ENCODE results near the gene PDCL2. TPM values are rescaled to one million over a fixed set of nuclear protein-coding genes. Genes with fewer than 3 reads are reported as not detected.

Gene PDCL2
- total and polyA plus RNA-seq, 2 of the 8 experiments (the other 6 are each of a cell fraction or from before 2014, with no cell fraction given) = not detected

DNA sequence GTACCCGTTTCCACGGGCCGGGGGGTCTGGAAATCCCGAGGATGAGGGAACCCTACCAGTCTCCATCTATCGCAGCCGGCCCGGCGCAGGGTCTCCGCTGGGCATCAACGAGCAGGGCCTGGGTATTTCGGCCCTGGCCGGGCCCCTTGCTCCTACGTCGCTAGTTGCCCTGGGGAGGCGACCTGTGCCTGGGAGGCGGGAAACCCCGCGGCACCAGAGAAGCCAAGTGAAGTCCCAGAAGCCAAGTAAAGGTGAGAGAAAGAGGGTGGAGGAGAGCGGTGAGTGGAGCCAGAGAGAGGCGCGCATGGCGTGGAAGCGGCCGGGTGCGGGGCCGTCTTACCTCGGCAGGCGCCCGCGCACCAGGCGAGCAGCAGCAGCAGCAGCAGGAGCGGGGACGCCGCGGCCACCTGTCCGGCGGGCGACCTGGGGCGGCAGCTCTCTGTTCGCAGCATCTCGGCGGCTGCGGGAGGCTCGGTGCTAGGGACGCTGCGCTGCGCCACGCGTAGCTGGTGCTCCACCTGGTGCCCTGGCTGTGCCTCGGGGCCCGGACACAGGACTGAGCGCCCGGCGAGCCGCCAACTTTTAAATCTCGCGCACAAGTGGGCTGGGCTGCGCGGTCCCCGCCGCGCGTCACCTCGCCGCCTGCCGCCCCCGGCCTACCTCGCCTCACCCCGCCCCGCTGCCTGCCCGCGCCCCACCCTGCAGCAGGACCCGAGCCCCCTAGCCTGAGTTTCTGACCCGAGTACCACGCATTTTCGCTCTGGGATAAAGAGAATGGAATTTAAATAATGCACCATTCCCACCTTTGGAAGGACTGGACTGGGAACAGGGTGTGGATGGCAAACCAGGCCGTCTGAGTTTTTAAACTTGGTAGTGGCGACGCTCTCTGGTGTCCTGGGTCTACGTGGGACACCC lies 44.0 kb upstream of the PDCL2 start, which contains the start of gene NMU:
TSS of gene NMU (minus strand) at position 558 of the 915 bp plus-strand sequence. CDS start at position 452, 106 bp downstream.
- H2AK5ac ChIP-seq (ENCODE audit: low read depth, low read length) = no peak within 1 kb of the TSS; the same call in 1 of the 2 replicates
- H3K27me3 ChIP-seq (replicated peaks in 1 of 4; ENCODE audit: control insufficient read depth in 3 of 4, extremely low read depth in 1 of 4, insufficient read depth in 3 of 4, low read length in 3 of 4) = peaks cover 0 to 23% (median 15%) of the 10 kb centered on the region in 4 experiments; a peak in 6 of 7 replicates
- H3K14ac ChIP-seq (ENCODE audit: insufficient read length) = no peak within 1 kb of the TSS
- H2BK120ac ChIP-seq (replicated peaks; ENCODE audit: low read depth, low read length) = peak within 1 kb of the TSS; percentile 89
- peak within 1 kb of the TSS; percentile 92 to 96 for H3K4me2 ChIP-seq (ENCODE audit: insufficient read depth in 1 of 2, low read depth in 2 of 2, low read length in 2 of 2)
- 1% methylated on average over 54 of the region's 80 CpGs; no CpG with 5 or more reads in 1 of the 2 experiments for WGBS, 2 experiments (ENCODE audit: extremely low coverage in 1 of 2, insufficient coverage in 1 of 2, insufficient read length in 1 of 2, insufficient replicate concordance in 2 of 2, low coverage in 1 of 2, low lambda C conversion rate in 2 of 2, missing lambda C conversion rate in 1 of 2)
- H3K9me3 ChIP-seq (ENCODE audit: insufficient read depth in 2 of 2, low read depth in 1 of 2, low read length in 1 of 2) = no peaks in the 10 kb centered on the region
- POLR2A ChIA-PET (ENCODE audit: partially characterized antibody) = interaction anchor here (0.6 to 1.4 kb wide), 7 partner anchors 18 to 802 kb away, joined by 3 read pairs; partner anchors contain the start of gene TMEM165
- H3K23ac ChIP-seq (ENCODE audit: insufficient read length) = no peak within 1 kb of the TSS
- peak within 1 kb of the TSS; percentile 41; the same call in 1 of the 2 replicates for H2BK15ac ChIP-seq (ENCODE audit: low read length)
- H2AFZ ChIP-seq (ENCODE audit: low read length) = peak within 1 kb of the TSS; percentile 77
- CTCF ChIA-PET (ENCODE audit: partially characterized antibody) = interaction anchor here (1.7 to 2.2 kb wide), 2 partner anchors 93 to 231 kb away, joined by 3 to 4 read pairs; no protein-coding TSS in a partner anchor
- H3K4me1 ChIP-seq (replicated peaks in 1 of 4; ENCODE audit: control insufficient read depth in 3 of 4, insufficient read depth in 4 of 4, low read length in 3 of 4) = peaks cover 8 to 27% (median 15%) of the 10 kb centered on the region in 4 experiments; a peak in 6 of 7 replicates
- H3K79me2 ChIP-seq (ENCODE audit: control insufficient read depth in 1 of 2, insufficient read depth in 2 of 2, low read length in 2 of 2) = peaks cover 0 to 11% of the 10 kb centered on the region in 2 experiments; a peak in 1 of 4 replicates
- peak within 1 kb of the TSS; percentile 72 for H4K8ac ChIP-seq (ENCODE audit: extremely low read depth, insufficient read depth, low read length)
- H2BK12ac ChIP-seq (ENCODE audit: low read depth, low read length) = peak within 1 kb of the TSS; percentile 82
- H3K4me3 ChIP-seq (ENCODE audit: extremely low read depth in 1 of 4, insufficient read depth in 2 of 4, low read depth in 3 of 4, low read length in 4 of 4) = peak within 1 kb of the TSS; percentile 52 to 74 (median 66)
- H3K18ac ChIP-seq (ENCODE audit: extremely low read depth, low read length) = peak within 1 kb of the TSS; percentile 64
- no peaks in the 10 kb centered on the region for H4K20me1 ChIP-seq (replicated peaks in 1 of 2; ENCODE audit: control insufficient read depth in 1 of 2, insufficient read depth in 2 of 2, low read length in 2 of 2)
- no peaks in the 10 kb centered on the region for H3K79me1 ChIP-seq (ENCODE audit: low read depth, low read length)
- H4K91ac ChIP-seq (replicated peaks; ENCODE audit: insufficient read length, low read length) = peak within 1 kb of the TSS; percentile 68
- no peak within 1 kb of the TSS for H3K27ac ChIP-seq (ENCODE audit: low read depth, low read length)
- no peak for FAIRE-seq
- H2BK5ac ChIP-seq (ENCODE audit: low read depth, low read length) = peak within 1 kb of the TSS; percentile 60; the same call in 1 of the 2 replicates
- peak within 1 kb of the TSS; percentile 29; the same call in 1 of the 2 replicates for H2BK20ac ChIP-seq (ENCODE audit: low read length)
- DNase-seq (ENCODE audit: low read depth in 1 of 2, low spot score in 2 of 2) = peak in 1 of 2 experiments; percentile 73
- no peak within 1 kb of the TSS for H4K5ac ChIP-seq (ENCODE audit: insufficient read length, low read depth, low read length)
- peak within 1 kb of the TSS in 3 of 4 experiments; percentile 38 to 73 (median 43); a peak in 5 of 7 replicates for H3K9ac ChIP-seq (replicated peaks in 1 of 4; ENCODE audit: extremely low read depth in 1 of 4, low read depth in 3 of 4, low read length in 3 of 4)
- no peak within 1 kb of the TSS for H3K56ac ChIP-seq (replicated peaks; ENCODE audit: insufficient read length, low read depth, low read length)
- no peaks in the 10 kb centered on the region for H3K36me3 ChIP-seq (ENCODE audit: control insufficient read depth in 2 of 4, insufficient read depth in 4 of 4, low read length in 3 of 4)
- no peak within 1 kb of the TSS for H3K4ac ChIP-seq (replicated peaks; ENCODE audit: insufficient read length, low read depth, low read length)
- H3K23me2 ChIP-seq (ENCODE audit: low read depth, low read length) = peaks cover 16% of the 10 kb centered on the region
- peak; percentile 35; the same call in 1 of the 2 replicates for TF ChIP-seq TAF1 (IDR thresholded peaks at IDR 0.05; ENCODE audit: low read depth, low read length)
- TF ChIP-seq RAD21 (IDR thresholded peaks at IDR 0.05 in 1 of 2, conservative IDR thresholded peaks at IDR 0.05 in 1 of 2; ENCODE audit: low read depth in 2 of 2, low read length in 2 of 2) = peak in 1 of 2 experiments; percentile 49; a peak in 2 of 4 replicates
- TF ChIP-seq TCF12 (IDR thresholded peaks at IDR 0.05; ENCODE audit: low read depth, low read length) = no peak
- TF ChIP-seq, protein P1, sequence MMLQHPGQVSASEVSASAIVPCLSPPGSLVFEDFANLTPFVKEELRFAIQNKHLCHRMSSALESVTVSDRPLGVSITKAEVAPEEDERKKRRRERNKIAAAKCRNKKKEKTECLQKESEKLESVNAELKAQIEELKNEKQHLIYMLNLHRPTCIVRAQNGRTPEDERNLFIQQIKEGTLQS (IDR thresholded peaks at IDR 0.05; ENCODE audit: insufficient read depth, low read depth, low read length) = no peak
- TF ChIP-seq ASH2L (IDR thresholded peaks at IDR 0.05; ENCODE audit: low read length) = peak; percentile 36
- peak; percentile 26; the same call in 1 of the 2 replicates for TF ChIP-seq GABPA (IDR thresholded peaks at IDR 0.05; ENCODE audit: borderline replicate concordance, insufficient read depth, low read length)
- no peak for TF ChIP-seq CEBPB (IDR thresholded peaks at IDR 0.05; ENCODE audit: low read depth, low read length)
- peak; percentile 17; the same call in 1 of the 2 replicates for TF ChIP-seq POLR2AphosphoS5 (IDR thresholded peaks at IDR 0.05; ENCODE audit: low read depth, low read length)
- TF ChIP-seq RBBP5 (IDR thresholded peaks at IDR 0.05; ENCODE audit: borderline replicate concordance, low read depth, low read length) = peak; percentile 31; the same call in 1 of the 2 replicates

Data from H1 (cell line).